ENCODE data around the gene SPDYE2.
A peak's percentile ranks its signal among the peaks of the same experiment; 100 is the strongest.
"Not testable (repeated sequence)": the region's sequence is repeated elsewhere in the genome, so short reads cannot be mapped to it uniquely, and the experiment has no call there.

The SPDYE2 gene

DNA sequence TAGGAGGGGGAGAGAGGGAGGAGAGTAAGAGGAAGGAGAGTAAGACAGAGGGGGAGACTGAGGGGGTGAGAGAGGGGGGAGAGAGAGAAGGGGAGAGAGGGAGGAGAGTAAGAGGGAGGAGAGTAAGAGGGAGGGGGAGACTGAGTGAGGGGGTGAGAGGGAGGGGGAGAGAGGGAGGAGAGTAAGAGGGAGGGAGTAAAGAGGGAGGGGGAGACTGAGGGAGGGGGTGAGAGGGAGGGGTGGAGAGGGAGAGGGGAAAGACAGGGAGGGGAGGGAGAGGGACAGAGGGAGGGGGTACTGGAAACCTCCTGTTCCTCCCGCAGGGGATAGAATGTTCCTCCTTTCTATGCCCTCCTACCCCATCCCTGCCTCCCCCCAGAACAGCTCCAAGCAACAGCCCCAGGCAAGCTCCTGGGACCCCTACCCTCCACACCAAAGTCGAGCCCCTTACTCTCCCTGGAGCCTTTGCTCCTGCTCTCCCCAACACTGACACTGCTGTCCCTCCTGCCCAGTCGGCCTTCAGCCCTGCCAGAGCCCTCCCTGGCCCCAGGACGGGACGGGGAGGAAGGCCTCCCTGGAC is 38.3 kb upstream of the SPDYE2 start (continued):
- TF ChIP-seq ZFHX2 (tag by site-specific recombination; conservative IDR thresholded peaks at IDR 0.05) (peak; percentile 76), KLF1 (tag by site-specific recombination; IDR thresholded peaks at IDR 0.05) (0 out of 2 replicates have a peak, but pooled peaks have one; percentile 50), WT1 (tag by site-specific recombination; IDR thresholded peaks at IDR 0.05) (peak; percentile 95), ZNF266 (tag by site-specific recombination; IDR thresholded peaks at IDR 0.05; ENCODE audit: low read depth) (peak; percentile 35; the same call in 1 of the 2 replicates), EGR2 (tag by site-specific recombination; IDR thresholded peaks at IDR 0.05; ENCODE audit: low read depth) (peak; percentile 54; the same call in 1 of the 2 replicates)
- TF ChIP-seq, protein P1, sequence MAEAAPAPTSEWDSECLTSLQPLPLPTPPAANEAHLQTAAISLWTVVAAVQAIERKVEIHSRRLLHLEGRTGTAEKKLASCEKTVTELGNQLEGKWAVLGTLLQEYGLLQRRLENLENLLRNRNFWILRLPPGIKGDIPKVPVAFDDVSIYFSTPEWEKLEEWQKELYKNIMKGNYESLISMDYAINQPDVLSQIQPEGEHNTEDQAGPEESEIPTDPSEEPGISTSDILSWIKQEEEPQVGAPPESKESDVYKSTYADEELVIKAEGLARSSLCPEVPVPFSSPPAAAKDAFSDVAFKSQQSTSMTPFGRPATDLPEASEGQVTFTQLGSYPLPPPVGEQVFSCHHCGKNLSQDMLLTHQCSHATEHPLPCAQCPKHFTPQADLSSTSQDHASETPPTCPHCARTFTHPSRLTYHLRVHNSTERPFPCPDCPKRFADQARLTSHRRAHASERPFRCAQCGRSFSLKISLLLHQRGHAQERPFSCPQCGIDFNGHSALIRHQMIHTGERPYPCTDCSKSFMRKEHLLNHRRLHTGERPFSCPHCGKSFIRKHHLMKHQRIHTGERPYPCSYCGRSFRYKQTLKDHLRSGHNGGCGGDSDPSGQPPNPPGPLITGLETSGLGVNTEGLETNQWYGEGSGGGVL (tag by site-specific recombination; IDR thresholded peaks at IDR 0.05) = 0 out of 2 replicates have a peak, but pooled peaks have one; percentile 16
- TF ChIP-seq, protein P2, sequence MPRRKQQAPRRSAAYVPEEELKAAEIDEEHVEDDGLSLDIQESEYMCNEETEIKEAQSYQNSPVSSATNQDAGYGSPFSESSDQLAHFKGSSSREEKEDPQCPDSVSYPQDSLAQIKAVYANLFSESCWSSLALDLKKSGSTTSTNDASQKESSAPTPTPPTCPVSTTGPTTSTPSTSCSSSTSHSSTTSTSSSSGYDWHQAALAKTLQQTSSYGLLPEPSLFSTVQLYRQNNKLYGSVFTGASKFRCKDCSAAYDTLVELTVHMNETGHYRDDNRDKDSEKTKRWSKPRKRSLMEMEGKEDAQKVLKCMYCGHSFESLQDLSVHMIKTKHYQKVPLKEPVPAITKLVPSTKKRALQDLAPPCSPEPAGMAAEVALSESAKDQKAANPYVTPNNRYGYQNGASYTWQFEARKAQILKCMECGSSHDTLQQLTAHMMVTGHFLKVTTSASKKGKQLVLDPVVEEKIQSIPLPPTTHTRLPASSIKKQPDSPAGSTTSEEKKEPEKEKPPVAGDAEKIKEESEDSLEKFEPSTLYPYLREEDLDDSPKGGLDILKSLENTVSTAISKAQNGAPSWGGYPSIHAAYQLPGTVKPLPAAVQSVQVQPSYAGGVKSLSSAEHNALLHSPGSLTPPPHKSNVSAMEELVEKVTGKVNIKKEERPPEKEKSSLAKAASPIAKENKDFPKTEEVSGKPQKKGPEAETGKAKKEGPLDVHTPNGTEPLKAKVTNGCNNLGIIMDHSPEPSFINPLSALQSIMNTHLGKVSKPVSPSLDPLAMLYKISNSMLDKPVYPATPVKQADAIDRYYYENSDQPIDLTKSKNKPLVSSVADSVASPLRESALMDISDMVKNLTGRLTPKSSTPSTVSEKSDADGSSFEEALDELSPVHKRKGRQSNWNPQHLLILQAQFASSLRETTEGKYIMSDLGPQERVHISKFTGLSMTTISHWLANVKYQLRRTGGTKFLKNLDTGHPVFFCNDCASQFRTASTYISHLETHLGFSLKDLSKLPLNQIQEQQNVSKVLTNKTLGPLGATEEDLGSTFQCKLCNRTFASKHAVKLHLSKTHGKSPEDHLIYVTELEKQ (tag by site-specific recombination; IDR thresholded peaks at IDR 0.05; ENCODE audit: borderline replicate concordance) = 0 out of 2 replicates have a peak, but pooled peaks have one; percentile 30
- TF ChIP-seq, protein P3, sequence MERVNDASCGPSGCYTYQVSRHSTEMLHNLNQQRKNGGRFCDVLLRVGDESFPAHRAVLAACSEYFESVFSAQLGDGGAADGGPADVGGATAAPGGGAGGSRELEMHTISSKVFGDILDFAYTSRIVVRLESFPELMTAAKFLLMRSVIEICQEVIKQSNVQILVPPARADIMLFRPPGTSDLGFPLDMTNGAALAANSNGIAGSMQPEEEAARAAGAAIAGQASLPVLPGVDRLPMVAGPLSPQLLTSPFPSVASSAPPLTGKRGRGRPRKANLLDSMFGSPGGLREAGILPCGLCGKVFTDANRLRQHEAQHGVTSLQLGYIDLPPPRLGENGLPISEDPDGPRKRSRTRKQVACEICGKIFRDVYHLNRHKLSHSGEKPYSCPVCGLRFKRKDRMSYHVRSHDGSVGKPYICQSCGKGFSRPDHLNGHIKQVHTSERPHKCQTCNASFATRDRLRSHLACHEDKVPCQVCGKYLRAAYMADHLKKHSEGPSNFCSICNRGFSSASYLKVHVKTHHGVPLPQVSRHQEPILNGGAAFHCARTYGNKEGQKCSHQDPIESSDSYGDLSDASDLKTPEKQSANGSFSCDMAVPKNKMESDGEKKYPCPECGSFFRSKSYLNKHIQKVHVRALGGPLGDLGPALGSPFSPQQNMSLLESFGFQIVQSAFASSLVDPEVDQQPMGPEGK (tag by site-specific recombination; IDR thresholded peaks at IDR 0.05) = 0 out of 2 replicates have a peak, but pooled peaks have one; percentile 30

DNA sequence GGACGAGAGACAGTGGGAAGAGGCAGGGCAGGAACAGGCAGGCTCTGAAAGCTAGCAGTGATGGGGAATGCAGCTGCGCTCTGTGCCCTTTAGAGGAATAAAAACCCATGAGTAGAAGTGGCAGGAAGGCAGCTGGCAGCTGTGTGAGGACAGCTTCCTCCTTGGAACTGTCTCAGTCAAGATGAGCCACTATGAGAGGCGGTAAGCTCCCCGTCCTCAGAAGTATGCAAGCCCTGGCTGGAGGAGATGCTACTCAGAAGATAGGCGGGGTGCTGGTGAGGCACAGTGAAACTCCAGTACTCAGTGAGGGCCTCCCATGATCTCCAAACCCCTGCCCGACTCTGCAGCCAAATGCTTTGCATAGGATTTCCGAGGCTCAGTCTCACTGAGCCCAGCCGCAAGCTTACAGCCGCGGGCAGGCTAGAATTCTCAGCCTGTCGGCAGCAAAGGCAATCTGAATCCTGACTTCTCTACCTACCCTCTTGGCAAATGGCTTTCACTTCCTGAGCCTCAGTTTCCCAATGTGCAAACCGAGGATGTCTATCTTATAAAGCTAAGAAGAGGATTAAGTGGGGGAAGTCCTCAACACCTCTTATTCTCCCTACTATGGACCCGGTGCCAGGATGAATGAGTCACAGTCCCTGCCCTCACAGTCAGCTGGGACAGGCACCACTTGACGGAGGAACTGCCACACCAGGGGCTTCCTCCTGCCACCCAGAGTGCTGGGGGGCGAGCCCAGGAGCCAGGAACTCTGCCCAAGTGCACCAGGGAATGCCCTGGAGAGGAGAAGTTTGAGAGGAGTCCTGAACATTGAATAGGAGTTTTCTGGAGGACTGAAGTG is 35.9 kb upstream of the SPDYE2 start:
- H3K36me3 ChIP-seq (ENCODE audit: control insufficient read depth in 2 of 2, insufficient read depth in 1 of 2, low read length in 2 of 2); H3K4me1 ChIP-seq (ENCODE audit: control insufficient read depth, insufficient read depth, low read length); H3K4me3 ChIP-seq (ENCODE audit: low read depth, low read length); H3K27ac ChIP-seq (ENCODE audit: extremely low read depth, low read depth, low read length); H3K9me3 ChIP-seq (ENCODE audit: control insufficient read depth, insufficient read depth, low read depth, low read length); POLR2A ChIA-PET; CTCF ChIA-PET: not testable (repeated sequence)

DNA sequence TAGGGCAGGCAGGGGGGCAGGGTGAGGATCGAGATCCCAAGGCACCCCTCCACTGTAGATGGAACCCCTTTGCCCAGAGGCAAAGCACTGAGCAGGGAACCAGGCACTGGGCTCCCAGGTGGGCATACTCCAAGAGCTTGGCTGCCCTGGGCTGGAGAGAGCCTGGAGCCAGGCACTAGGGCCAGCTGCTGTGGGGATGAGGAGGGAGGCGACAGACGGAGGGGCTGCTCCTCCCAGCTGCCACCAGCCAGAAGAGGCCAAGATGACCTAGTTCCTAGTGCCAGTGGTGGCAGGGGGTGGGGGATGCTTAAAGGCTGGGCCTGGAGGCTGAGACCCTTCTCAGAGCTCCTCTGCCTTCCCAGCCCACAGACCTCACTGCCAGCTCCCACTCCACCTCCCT is 35.1 kb upstream of the SPDYE2 start:
- H3K9me3 ChIP-seq (ENCODE audit: control insufficient read depth, insufficient read depth, low read depth, low read length); POLR2A ChIA-PET; H3K36me3 ChIP-seq (ENCODE audit: control insufficient read depth in 2 of 2, insufficient read depth in 1 of 2, low read length in 2 of 2); CTCF ChIA-PET; H3K4me1 ChIP-seq (ENCODE audit: control insufficient read depth, insufficient read depth, low read length); H3K4me3 ChIP-seq (ENCODE audit: low read depth, low read length); H3K27ac ChIP-seq (ENCODE audit: extremely low read depth, low read depth, low read length): not testable (repeated sequence)

DNA sequence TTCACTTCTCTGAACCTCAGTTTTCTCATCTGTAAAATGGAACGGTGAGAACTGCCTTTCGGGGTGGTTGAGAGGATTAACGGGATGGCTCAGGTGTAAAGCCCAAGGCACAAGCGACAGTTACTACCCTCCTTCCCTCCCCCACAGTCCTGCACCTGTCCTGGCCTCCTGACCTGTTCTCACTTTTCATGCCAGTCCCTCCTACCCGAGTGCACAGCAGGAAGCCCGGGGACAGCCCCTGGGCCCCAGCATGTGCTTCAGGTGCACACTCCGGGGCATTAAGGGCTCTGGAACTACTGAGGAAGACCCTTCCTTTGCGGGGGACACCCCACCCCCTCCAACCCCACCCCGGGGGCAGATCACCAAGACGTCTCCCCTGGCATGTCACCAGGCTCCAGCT is 34.1 kb upstream of the SPDYE2 start:
- H3K27ac ChIP-seq (ENCODE audit: extremely low read depth, low read depth, low read length); H3K36me3 ChIP-seq (ENCODE audit: control insufficient read depth in 2 of 2, insufficient read depth in 1 of 2, low read length in 2 of 2); CTCF ChIA-PET: not testable (repeated sequence)

DNA sequence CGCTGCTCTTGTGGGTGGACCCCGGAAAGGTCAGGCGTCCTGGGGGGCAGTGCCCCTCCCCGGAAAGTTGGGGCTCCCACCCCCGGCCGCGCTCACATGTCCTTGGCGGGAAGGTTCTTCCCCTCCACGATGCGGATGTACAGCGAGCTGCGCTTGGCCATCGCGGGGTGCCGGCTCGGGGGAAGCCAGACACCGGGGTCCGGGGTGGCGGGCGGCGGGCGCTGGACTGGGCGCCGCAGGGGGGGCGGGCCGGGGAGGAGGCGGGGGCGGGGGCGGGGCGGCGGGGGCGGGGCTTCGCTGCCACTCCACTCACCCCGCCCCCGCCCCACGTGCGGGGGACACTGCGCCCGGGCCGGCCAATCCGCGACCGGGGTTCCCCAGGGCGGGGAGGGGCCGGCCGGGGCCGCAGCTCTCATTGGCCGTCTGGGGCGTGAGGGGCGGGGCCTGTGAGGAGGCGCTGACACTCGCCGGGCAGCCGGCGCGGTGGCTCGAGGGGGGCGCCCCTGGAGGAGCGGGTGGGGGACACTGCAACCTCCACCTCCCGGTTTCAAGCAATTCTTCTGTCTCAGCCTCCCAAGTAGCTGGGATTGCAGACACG is 33.4 kb upstream of the SPDYE2 start, which contains the start of gene RASA4B:
TSS of gene RASA4B (minus strand) at position 228 of the 598 bp plus-strand sequence. CDS start at position 161, 67 bp downstream.
- H3K36me3 ChIP-seq (ENCODE audit: control insufficient read depth in 2 of 2, insufficient read depth in 1 of 2, low read length in 2 of 2); H3K4me3 ChIP-seq (ENCODE audit: low read depth, low read length); H3K27ac ChIP-seq (ENCODE audit: extremely low read depth, low read depth, low read length); CTCF ChIA-PET; H3K9me3 ChIP-seq (ENCODE audit: control insufficient read depth, insufficient read depth, low read depth, low read length); H3K4me1 ChIP-seq (ENCODE audit: control insufficient read depth, insufficient read depth, low read length); POLR2A ChIA-PET: not testable (repeated sequence)

More for the DNA sequence above, 34.1 kb upstream of the SPDYE2 start:
- POLR2A ChIA-PET; H3K4me3 ChIP-seq (ENCODE audit: low read depth, low read length); H3K4me1 ChIP-seq (ENCODE audit: control insufficient read depth, insufficient read depth, low read length); H3K9me3 ChIP-seq (ENCODE audit: control insufficient read depth, insufficient read depth, low read depth, low read length): not testable (repeated sequence)

DNA sequence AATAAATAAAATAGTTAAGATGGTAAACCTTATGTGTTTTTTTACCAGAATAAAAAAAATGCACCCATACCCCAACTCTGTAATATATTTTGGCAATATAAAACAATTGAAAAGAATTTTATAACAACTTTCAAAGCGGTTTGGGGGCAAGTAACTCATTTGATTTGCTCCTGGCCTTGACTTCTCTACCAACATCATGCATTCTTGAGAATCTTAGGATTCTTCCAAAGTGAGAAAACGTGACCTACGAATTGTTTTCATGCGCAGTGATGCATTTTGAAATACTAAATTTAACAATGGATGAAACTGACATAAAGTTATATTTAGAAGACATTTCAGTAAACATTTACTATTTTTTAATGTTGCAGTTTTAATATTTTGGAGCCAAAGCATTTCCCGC is 30.2 kb upstream of the SPDYE2 start:
- CTCF ChIA-PET; H3K36me3 ChIP-seq (ENCODE audit: control insufficient read depth in 2 of 2, insufficient read depth in 1 of 2, low read length in 2 of 2); H3K9me3 ChIP-seq (ENCODE audit: control insufficient read depth, insufficient read depth, low read depth, low read length); POLR2A ChIA-PET; H3K4me3 ChIP-seq (ENCODE audit: low read depth, low read length); H3K27ac ChIP-seq (ENCODE audit: extremely low read depth, low read depth, low read length); H3K4me1 ChIP-seq (ENCODE audit: control insufficient read depth, insufficient read depth, low read length): not testable (repeated sequence)

DNA sequence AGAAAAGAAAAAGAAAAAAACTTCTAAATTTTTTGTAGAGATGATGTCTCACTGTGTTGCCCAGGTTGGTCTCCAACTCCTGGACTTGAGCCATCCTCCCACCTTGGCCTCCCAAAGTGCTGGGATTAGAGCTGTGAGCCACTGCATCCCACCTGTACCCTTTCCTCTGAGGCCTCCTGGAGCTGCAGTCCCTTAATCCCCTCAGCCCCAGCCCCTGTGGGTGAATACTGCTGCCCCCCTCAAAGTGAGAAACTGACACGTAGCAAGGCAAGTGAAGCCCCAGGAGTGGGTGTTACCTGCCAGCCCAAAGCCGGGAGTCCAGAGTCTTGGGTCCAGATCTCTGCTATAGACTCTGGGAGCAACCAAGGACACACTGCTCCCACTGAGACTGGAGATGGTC is 26.2 kb upstream of the SPDYE2 start:
- H3K36me3 ChIP-seq (ENCODE audit: control insufficient read depth in 2 of 2, insufficient read depth in 1 of 2, low read length in 2 of 2); POLR2A ChIA-PET; H3K9me3 ChIP-seq (ENCODE audit: control insufficient read depth, insufficient read depth, low read depth, low read length); H3K4me3 ChIP-seq (ENCODE audit: low read depth, low read length); H3K27ac ChIP-seq (ENCODE audit: extremely low read depth, low read depth, low read length); H3K4me1 ChIP-seq (ENCODE audit: control insufficient read depth, insufficient read depth, low read length); CTCF ChIA-PET: not testable (repeated sequence)
